ENCODE results near the gene STK32A. TPM values are rescaled to one million over a fixed set of nuclear protein-coding genes. Genes with fewer than 3 reads are reported as not detected.

The STK32A gene
- total RNA-seq, 1 experiment from 2014 or later = 1.3 TPM

GRCh38 chr5:147388184-147389108, 153.6 kb downstream of the STK32A start:
- no peak overlapping the region for H2AK5ac ChIP-seq (ENCODE audit: insufficient read length, low read length)
- no peak overlapping the region for H3K27ac ChIP-seq (ENCODE audit: insufficient read length, low read depth, low read length)
- H2BK20ac ChIP-seq (ENCODE audit: low read depth, low read length, poor library complexity, severe bottlenecking) = no peak overlapping the region
- no peak overlapping the region for H2AFZ ChIP-seq (ENCODE audit: low read length)
- Mint-ChIP-seq H3K27me3 (ENCODE audit: low read depth) (no peaks in the 10 kb centered on the region; the same call in 1 of the 2 replicates), H3K27ac (peak overlapping the region in 2 of 3 experiments; percentile 67 to 95; a peak in 4 of 7 replicates), H3K4me1 (peaks cover 37 to 56% of the 10 kb centered on the region in 2 experiments), H3K9me3 (no peaks in the 10 kb centered on the region), H3K4me3 (no peak overlapping the region), H3K36me3 (ENCODE audit: insufficient read depth in 1 of 3, low read depth in 3 of 3) (peaks cover 17 to 35% (median 28%) of the 10 kb centered on the region in 3 experiments; a peak in 6 of 7 replicates)
- no peak overlapping the region for H3T11ph ChIP-seq (ENCODE audit: low read length)
- no peak overlapping the region for H2BK12ac ChIP-seq (ENCODE audit: insufficient read length, low read depth, low read length)
- H4K20me1 ChIP-seq (ENCODE audit: control insufficient read depth, insufficient read depth, insufficient read length) = no peaks in the 10 kb centered on the region
- no peaks in the 10 kb centered on the region for H3K79me2 ChIP-seq (ENCODE audit: insufficient read depth, low read length)
- no CpG with 5 or more reads among the region's 7 CpGs for WGBS (ENCODE audit: extremely low coverage, insufficient read length, low lambda C conversion rate)
- 0 out of 2 replicates have a peak overlapping the region, but pooled peaks have one; percentile 17 for H3K14ac ChIP-seq (ENCODE audit: insufficient read depth, low read length)
- H3K23me2 ChIP-seq (ENCODE audit: insufficient read length, low read depth, low read length, poor library complexity, severe bottlenecking) = no peaks in the 10 kb centered on the region
- no peak overlapping the region for H3K23ac ChIP-seq (ENCODE audit: insufficient read length, low read depth, low read length)
- peak overlapping the region; percentile 51 for H3K18ac ChIP-seq (ENCODE audit: insufficient read length, low read depth, low read length)
- H3K9me3 ChIP-seq (ENCODE audit: control insufficient read depth, low read depth, low read length) = no peaks in the 10 kb centered on the region
- DNase-seq = peak; percentile 51
- H2BK5ac ChIP-seq (ENCODE audit: insufficient read length, low read length) = no peak overlapping the region
- H3K79me1 ChIP-seq (ENCODE audit: insufficient read depth, low read depth, low read length, poor library complexity, severe bottlenecking) = no peaks in the 10 kb centered on the region
- H3K4me2 ChIP-seq (ENCODE audit: insufficient read depth, insufficient read length, low read length) = no peak overlapping the region
- TF ChIP-seq CTCF (conservative IDR thresholded peaks at IDR 0.05) = no peak
- H3K27me3 ChIP-seq (ENCODE audit: insufficient read depth, low read length) = no peaks in the 10 kb centered on the region
- peaks cover 7% of the 10 kb centered on the region; the same call in 1 of the 2 replicates for H3K4me1 ChIP-seq (ENCODE audit: insufficient read depth, low read length)
- no peak overlapping the region for H3K56ac ChIP-seq (ENCODE audit: insufficient read length, low read depth, low read length)
- H2BK15ac ChIP-seq (ENCODE audit: low read depth, low read length) = no peak overlapping the region
- H4K91ac ChIP-seq (ENCODE audit: insufficient read length, low read depth, low read length) = no peak overlapping the region
- H3K9ac ChIP-seq (ENCODE audit: extremely low read depth, insufficient read length, low read length) = no peak overlapping the region
- no peak overlapping the region for H4K5ac ChIP-seq (ENCODE audit: insufficient read length, low read depth, low read length)
- no peak overlapping the region for H4K8ac ChIP-seq (replicated peaks; ENCODE audit: insufficient read length, low read depth, low read length)
- H2BK120ac ChIP-seq (ENCODE audit: low read depth, low read length, poor library complexity, severe bottlenecking) = no peak overlapping the region
- H3K4ac ChIP-seq (ENCODE audit: low read depth, low read length) = no peak overlapping the region

Data from H9 (cell line).